Psoas muscle (tissue), 8 donors: ENCODE measurements around the gene DDR2. TPM values are rescaled to one million over a fixed set of nuclear protein-coding genes. Genes with fewer than 3 reads are reported as not detected.
"Not testable (repeated sequence)": the region's sequence is repeated elsewhere in the genome, so short reads cannot be mapped to it uniquely, and the experiment has no call there.

ENCODE experiments used
- ATAC-seq, 4 donors: fragments of 200-7000 bp; cut with Tn5 transposase; one replicate each; pipeline ENCODE4 v1.9.1; 2020; ENCODE audit warnings: moderate library complexity in 3 of 4, mild to moderate bottlenecking in 2 of 4
- DNase-seq, 2 donors: peaks; one replicate each; pipeline ENCODE4 v3.0.0-alpha.2; 2020
- H3K27ac ChIP-seq: fragments of 200-600 bp; one replicate; pipeline ENCODE4 v1.8.0; 2022
- H3K27me3 ChIP-seq, 3 donors: fragments of 200-600 bp in 1 of 3; one replicate each; pipeline versions ENCODE4 v1.6.1 to v1.8.0; 2013 to 2022; ENCODE audit warnings: low read length in 2 of 3, mild to moderate bottlenecking in 2 of 3, moderate library complexity in 1 of 3; ENCODE audit not compliant: insufficient read depth in 3 of 3
- H3K36me3 ChIP-seq, 2 donors: fragments of 200-600 bp in 1 of 2; one replicate each; pipeline versions ENCODE4 v1.6.1 to v1.8.0; 2013 to 2022; ENCODE audit warnings: low read depth in 1 of 2, mild to moderate bottlenecking in 1 of 2, moderate library complexity in 1 of 2; ENCODE audit not compliant: insufficient read depth in 1 of 2
- H3K4me1 ChIP-seq: fragments of 200-600 bp; one replicate; pipeline ENCODE4 v1.8.0; 2022
- H3K4me3 ChIP-seq: fragments of 200-600 bp; one replicate; pipeline ENCODE4 v1.8.0; 2022; ENCODE audit warnings: mild to moderate bottlenecking
- H3K9me3 ChIP-seq: fragments of 200-600 bp; one replicate; pipeline ENCODE4 v1.8.0; 2022
- CTCF ChIP-seq: fragments of 200-600 bp; IDR thresholded peaks from one replicate; pipeline ENCODE4 v1.8.0; 2022; ENCODE audit warnings: antibody characterized with exemption
- WGBS, 3 donors: extraction: QIAGEN DNeasy Blood & Tissue Kit; methylation state at CpG; one replicate each; pipeline versions ENCODE4 v1.1.6 to v1.1.7; 2013; 5-methylcytosine and 5-hydroxymethylcytosine counted together
- intact Hi-C, 2 donors: fragments of 100-400 bp; cut with DNase I; formaldehyde crosslinking; loops; one replicate each; pipeline versions ENCODE4 v1.11.0 to v1.14.2; 2022
- polyA plus RNA-seq, 3 donors: library from polyadenylated mRNA; stranded (reverse); fragments of 200-250 nt; gene quantifications; one replicate each; pipeline ENCODE4 v1.2.3, GENCODE V29; 2013
- total RNA-seq, 4 donors: library from RNA; stranded (reverse); fragmentation: NEBNext Ultra II Directional in 2 of 4; extraction: Animal tissue kit (Norgen Biotek cat#: 25700) in 2 of 4; gene quantifications; one replicate each; pipeline versions ENCODE4 v1.2.1 to v1.2.4, GENCODE V29; 2021 to 2023
- donor health status: healthy with polysubstance abuse.
- donor health status: DM: no; HTN: no; CAD: no; lungs with moderate emphysema.
- donor health status: Bipolar disorder and iron deficiency.
- donor health status: healthy.
- donor health status: DM: yes; HTN: yes; CAD: no.
- donor health status: DM: no; HTN: no; CAD: no.
- donor health status: DM: no; HTN: no; CAD: no.
- donor health status: DM: yes; HTN: yes; CAD: no.

The DDR2 gene
- total and polyA plus RNA-seq, 7 donors: 1.3 to 21.2 (median 6.0) TPM

GRCh38 chr1:162590101-162590500 lies 42.2 kb upstream of the DDR2 start:
- no peak for TF ChIP-seq CTCF
- intact Hi-C loops: no loop called here
- WGBS, 3 donors: 95 to 97% (median 96%) methylated on average over 3 of the region's 3 CpGs
- Histone ChIP-seq H3K27me3 (no peaks in the 10 kb centered on the region), H3K27ac (no peak overlapping the region), H3K9me3 (no peaks in the 10 kb centered on the region), H3K4me3 (no peak overlapping the region), H3K4me1 (no peaks in the 10 kb centered on the region), H3K36me3 (peaks cover 20 to 87% of the 10 kb centered on the region in 2 donors)
- DNase-seq (no peak), ATAC-seq (no peak)

GRCh38 chr1:162590686-162591085 lies 41.6 kb upstream of the DDR2 start:
- H3K9me3 ChIP-seq: no peaks in the 10 kb centered on the region
- H3K4me3 ChIP-seq: no peak overlapping the region
- H3K27me3 ChIP-seq: no peaks in the 10 kb centered on the region
- H3K36me3 ChIP-seq: peaks cover 18 to 87% of the 10 kb centered on the region in 2 donors
- no peak for ATAC-seq
- TF ChIP-seq CTCF: no peak
- H3K4me1 ChIP-seq: no peaks in the 10 kb centered on the region
- 95 to 98% (median 98%) methylated on average over 2 of the region's 2 CpGs for WGBS, 3 donors
- DNase-seq: no peak
- intact Hi-C loops: no loop called here
- H3K27ac ChIP-seq: no peak overlapping the region

- intact Hi-C loops: no loop called here
- ATAC-seq (no peak), DNase-seq (no peak)
Observed at GRCh38 chr1:162596514-162597170, 35.6 kb upstream of the DDR2 start.

GRCh38 chr1:162599451-162599850 lies 32.8 kb upstream of the DDR2 start:
- DNase-seq (no peak), ATAC-seq (no peak)
- intact Hi-C loops: no loop called here
- no peak for TF ChIP-seq CTCF
- Histone ChIP-seq H3K27me3 (no peaks in the 10 kb centered on the region), H3K27ac (no peak overlapping the region), H3K4me3 (no peak overlapping the region), H3K4me1 (no peaks in the 10 kb centered on the region), H3K9me3 (no peaks in the 10 kb centered on the region), H3K36me3 (peaks cover 11 to 85% of the 10 kb centered on the region in 2 donors)
- 82 to 88% (median 83%) methylated on average over 1 of the region's 1 CpG for WGBS, 3 donors

More at GRCh38 chr1:162596514-162597170, 35.6 kb upstream of the DDR2 start:
- no peaks in the 10 kb centered on the region for H3K9me3 ChIP-seq
- no peak overlapping the region for H3K4me3 ChIP-seq
- 84 to 96% (median 95%) methylated on average over 2 of the region's 2 CpGs for WGBS, 3 donors
- TF ChIP-seq CTCF: no peak
- H3K36me3 ChIP-seq: peaks cover 19 to 98% of the 10 kb centered on the region in 2 donors
- no peaks in the 10 kb centered on the region for H3K27me3 ChIP-seq
- no peaks in the 10 kb centered on the region for H3K4me1 ChIP-seq
- no peak overlapping the region for H3K27ac ChIP-seq

- H3K9me3 ChIP-seq, H3K4me1 ChIP-seq, H3K27me3 ChIP-seq, H3K4me3 ChIP-seq, intact Hi-C loops, H3K27ac ChIP-seq, ATAC-seq, DNase-seq: not testable (repeated sequence)
- peaks cover 4 to 48% of the 10 kb centered on the region in 2 donors for H3K36me3 ChIP-seq
- WGBS, 3 donors: 95 to 96% (median 95%) methylated on average over 2 of the region's 2 CpGs
Observed at GRCh38 chr1:162603117-162603516, 29.1 kb upstream of the DDR2 start.
